ENCODE data around the gene CRYBA2. TPM values are rescaled to one million over a fixed set of nuclear protein-coding genes. Genes with fewer than 3 reads are reported as not detected.

The CRYBA2 gene
- polyA plus RNA-seq, 1 donor from 2014 or later: not detected

DNA sequence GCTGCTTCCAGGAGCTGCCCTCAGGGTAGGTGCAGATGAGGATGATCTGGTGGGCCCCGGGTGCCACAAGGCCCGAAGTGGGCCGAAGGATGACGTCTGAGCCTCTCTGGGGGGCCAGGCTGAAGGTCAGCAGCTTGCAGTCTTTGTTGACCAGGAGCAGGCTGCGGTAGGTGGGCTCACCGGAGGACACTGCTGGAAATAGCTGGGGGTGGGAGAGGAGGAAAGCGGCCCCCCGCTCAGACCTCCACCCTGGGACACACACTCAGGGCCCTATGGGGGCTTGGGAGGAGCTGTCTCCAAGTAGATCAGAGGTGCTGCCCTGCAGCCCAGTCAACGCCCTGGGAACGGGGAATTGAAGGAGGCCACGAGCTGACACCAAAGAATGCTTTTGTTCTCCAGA, 30.8 kb upstream of the CRYBA2 start:
- H3K79me2 ChIP-seq (replicated peaks; ENCODE audit: insufficient read depth, low read length): no peaks in the 10 kb centered on the region
- no peak overlapping the region for H3K27ac ChIP-seq (ENCODE audit: low read length)
- no peaks in the 10 kb centered on the region for H3K27me3 ChIP-seq (ENCODE audit: insufficient read depth, low read depth, low read length)
- H3K9me3 ChIP-seq (ENCODE audit: low read length): no peaks in the 10 kb centered on the region
- no peaks in the 10 kb centered on the region for H3K9me2 ChIP-seq (ENCODE audit: insufficient read depth, low read length)
- TF ChIP-seq SMC3 (conservative IDR thresholded peaks at IDR 0.05; ENCODE audit: poor library complexity) (no peak), TAF1 (IDR thresholded peaks at IDR 0.05; ENCODE audit: low read depth) (no peak), MXI1 (conservative IDR thresholded peaks at IDR 0.05; ENCODE audit: poor library complexity, severe bottlenecking) (no peak), POLR2AphosphoS5 (IDR thresholded peaks at IDR 0.05) (no peak), EP300 (conservative IDR thresholded peaks at IDR 0.05; ENCODE audit: poor library complexity, severe bottlenecking) (no peak), RAD21 (conservative IDR thresholded peaks at IDR 0.05) (no peak), EZH2 (IDR thresholded peaks at IDR 0.05; ENCODE audit: borderline replicate concordance, insufficient read depth, low read length, poor library complexity, severe bottlenecking) (no peak)
- TF ChIP-seq, protein P1, sequence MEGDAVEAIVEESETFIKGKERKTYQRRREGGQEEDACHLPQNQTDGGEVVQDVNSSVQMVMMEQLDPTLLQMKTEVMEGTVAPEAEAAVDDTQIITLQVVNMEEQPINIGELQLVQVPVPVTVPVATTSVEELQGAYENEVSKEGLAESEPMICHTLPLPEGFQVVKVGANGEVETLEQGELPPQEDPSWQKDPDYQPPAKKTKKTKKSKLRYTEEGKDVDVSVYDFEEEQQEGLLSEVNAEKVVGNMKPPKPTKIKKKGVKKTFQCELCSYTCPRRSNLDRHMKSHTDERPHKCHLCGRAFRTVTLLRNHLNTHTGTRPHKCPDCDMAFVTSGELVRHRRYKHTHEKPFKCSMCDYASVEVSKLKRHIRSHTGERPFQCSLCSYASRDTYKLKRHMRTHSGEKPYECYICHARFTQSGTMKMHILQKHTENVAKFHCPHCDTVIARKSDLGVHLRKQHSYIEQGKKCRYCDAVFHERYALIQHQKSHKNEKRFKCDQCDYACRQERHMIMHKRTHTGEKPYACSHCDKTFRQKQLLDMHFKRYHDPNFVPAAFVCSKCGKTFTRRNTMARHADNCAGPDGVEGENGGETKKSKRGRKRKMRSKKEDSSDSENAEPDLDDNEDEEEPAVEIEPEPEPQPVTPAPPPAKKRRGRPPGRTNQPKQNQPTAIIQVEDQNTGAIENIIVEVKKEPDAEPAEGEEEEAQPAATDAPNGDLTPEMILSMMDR (IDR thresholded peaks at IDR 0.05; ENCODE audit: poor library complexity, severe bottlenecking): no peak
- TF ChIP-seq, protein P2, sequence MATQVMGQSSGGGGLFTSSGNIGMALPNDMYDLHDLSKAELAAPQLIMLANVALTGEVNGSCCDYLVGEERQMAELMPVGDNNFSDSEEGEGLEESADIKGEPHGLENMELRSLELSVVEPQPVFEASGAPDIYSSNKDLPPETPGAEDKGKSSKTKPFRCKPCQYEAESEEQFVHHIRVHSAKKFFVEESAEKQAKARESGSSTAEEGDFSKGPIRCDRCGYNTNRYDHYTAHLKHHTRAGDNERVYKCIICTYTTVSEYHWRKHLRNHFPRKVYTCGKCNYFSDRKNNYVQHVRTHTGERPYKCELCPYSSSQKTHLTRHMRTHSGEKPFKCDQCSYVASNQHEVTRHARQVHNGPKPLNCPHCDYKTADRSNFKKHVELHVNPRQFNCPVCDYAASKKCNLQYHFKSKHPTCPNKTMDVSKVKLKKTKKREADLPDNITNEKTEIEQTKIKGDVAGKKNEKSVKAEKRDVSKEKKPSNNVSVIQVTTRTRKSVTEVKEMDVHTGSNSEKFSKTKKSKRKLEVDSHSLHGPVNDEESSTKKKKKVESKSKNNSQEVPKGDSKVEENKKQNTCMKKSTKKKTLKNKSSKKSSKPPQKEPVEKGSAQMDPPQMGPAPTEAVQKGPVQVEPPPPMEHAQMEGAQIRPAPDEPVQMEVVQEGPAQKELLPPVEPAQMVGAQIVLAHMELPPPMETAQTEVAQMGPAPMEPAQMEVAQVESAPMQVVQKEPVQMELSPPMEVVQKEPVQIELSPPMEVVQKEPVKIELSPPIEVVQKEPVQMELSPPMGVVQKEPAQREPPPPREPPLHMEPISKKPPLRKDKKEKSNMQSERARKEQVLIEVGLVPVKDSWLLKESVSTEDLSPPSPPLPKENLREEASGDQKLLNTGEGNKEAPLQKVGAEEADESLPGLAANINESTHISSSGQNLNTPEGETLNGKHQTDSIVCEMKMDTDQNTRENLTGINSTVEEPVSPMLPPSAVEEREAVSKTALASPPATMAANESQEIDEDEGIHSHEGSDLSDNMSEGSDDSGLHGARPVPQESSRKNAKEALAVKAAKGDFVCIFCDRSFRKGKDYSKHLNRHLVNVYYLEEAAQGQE (IDR thresholded peaks at IDR 0.05; ENCODE audit: borderline replicate concordance): no peak
- no peaks in the 10 kb centered on the region for H3F3A ChIP-seq (ENCODE audit: insufficient read depth, low read length, poor library complexity, severe bottlenecking)
- no peak overlapping the region for H2AFZ ChIP-seq (ENCODE audit: low read depth, low read length)
- no peak overlapping the region for H3K9ac ChIP-seq (ENCODE audit: low read length)
- H4K20me1 ChIP-seq (ENCODE audit: insufficient read depth): no peaks in the 10 kb centered on the region
- no peak overlapping the region for H3K4me2 ChIP-seq (ENCODE audit: low read length)
- H3K4me3 ChIP-seq (ENCODE audit: low read length): no peak overlapping the region
- H3K36me3 ChIP-seq (ENCODE audit: insufficient read depth, low read length): no peaks in the 10 kb centered on the region

DNA sequence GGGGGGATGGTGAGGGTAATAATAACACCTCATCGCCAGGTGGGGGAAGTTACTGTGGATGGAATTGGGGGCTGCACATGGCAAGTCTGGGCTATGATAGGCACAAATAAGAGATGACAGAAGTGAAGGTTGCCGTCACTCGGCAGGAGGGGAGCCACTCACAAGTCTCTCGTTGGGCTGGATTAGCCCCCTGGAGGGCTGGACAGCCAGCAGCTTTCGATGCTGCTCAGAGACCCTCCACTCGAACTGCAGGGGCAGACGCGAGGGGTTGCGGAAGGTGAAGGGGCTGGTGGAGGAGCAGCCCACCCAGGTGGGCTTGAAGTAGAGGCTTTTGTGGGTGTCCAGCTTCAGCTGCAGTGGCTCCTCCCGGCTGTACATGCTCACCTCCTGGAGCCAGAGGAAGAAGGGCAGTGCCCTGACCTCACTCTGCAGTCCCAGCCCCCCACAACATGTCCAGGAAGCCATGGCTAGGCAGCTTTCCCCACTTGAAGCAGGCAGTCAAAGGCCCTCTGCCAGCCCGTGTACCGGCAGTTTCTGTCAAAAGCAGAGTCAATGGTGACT, 29.9 kb upstream of the CRYBA2 start:
- TF ChIP-seq, protein P2 (IDR thresholded peaks at IDR 0.05; ENCODE audit: borderline replicate concordance): no peak
- no peak for TF ChIP-seq MXI1 (conservative IDR thresholded peaks at IDR 0.05; ENCODE audit: poor library complexity, severe bottlenecking)
- no peak for TF ChIP-seq EZH2 (IDR thresholded peaks at IDR 0.05; ENCODE audit: borderline replicate concordance, insufficient read depth, low read length, poor library complexity, severe bottlenecking)
- no peak for TF ChIP-seq EP300 (conservative IDR thresholded peaks at IDR 0.05; ENCODE audit: poor library complexity, severe bottlenecking)
- TF ChIP-seq RAD21 (conservative IDR thresholded peaks at IDR 0.05): no peak
- TF ChIP-seq SMC3 (conservative IDR thresholded peaks at IDR 0.05; ENCODE audit: poor library complexity): no peak
- no peak for TF ChIP-seq POLR2AphosphoS5 (IDR thresholded peaks at IDR 0.05)
- TF ChIP-seq, protein P1 (IDR thresholded peaks at IDR 0.05; ENCODE audit: poor library complexity, severe bottlenecking): no peak
- no peak for TF ChIP-seq TAF1 (IDR thresholded peaks at IDR 0.05; ENCODE audit: low read depth)
- no peak overlapping the region for H3K4me2 ChIP-seq (ENCODE audit: low read length)
- H3K27me3 ChIP-seq (ENCODE audit: insufficient read depth, low read depth, low read length): no peaks in the 10 kb centered on the region
- H3K9ac ChIP-seq (ENCODE audit: low read length): no peak overlapping the region
- no peak overlapping the region for H2AFZ ChIP-seq (ENCODE audit: low read depth, low read length)
- H3K9me2 ChIP-seq (ENCODE audit: insufficient read depth, low read length): no peaks in the 10 kb centered on the region
- no peaks in the 10 kb centered on the region for H3K36me3 ChIP-seq (ENCODE audit: insufficient read depth, low read length)
- H3K27ac ChIP-seq (ENCODE audit: low read length): no peak overlapping the region
- H3K4me3 ChIP-seq (ENCODE audit: low read length): no peak overlapping the region
- no peaks in the 10 kb centered on the region for H3K9me3 ChIP-seq (ENCODE audit: low read length)
- H3F3A ChIP-seq (ENCODE audit: insufficient read depth, low read length, poor library complexity, severe bottlenecking): no peaks in the 10 kb centered on the region
- no peaks in the 10 kb centered on the region for H3K79me2 ChIP-seq (replicated peaks; ENCODE audit: insufficient read depth, low read length)
- H4K20me1 ChIP-seq (ENCODE audit: insufficient read depth): no peaks in the 10 kb centered on the region

Measured in neural cell (in vitro differentiated cells).